ENCODE data around the gene PCOLCE2.

- no peak for TF ChIP-seq CTCF (IDR thresholded peaks at IDR 0.05)
- TF ChIP-seq POLR2A (IDR thresholded peaks at IDR 0.05) = no peak
These were observed 13.2 kb downstream of the PCOLCE2 start for GRCh38 chr3:142875583-142876207.
